ENCODE data around the gene FBXO31. TPM values are rescaled to one million over a fixed set of nuclear protein-coding genes. Genes with fewer than 3 reads are reported as not detected.

FBXO31 gene
- total and polyA plus RNA-seq, 9 of the 15 experiments (the other 6 are each of a cell fraction or from before 2014, with no cell fraction given), result 0.18 to 33.3 (median 10.9) TPM

- TF ChIP-seq C11orf30 (IDR thresholded peaks at IDR 0.05; ENCODE audit: low read depth) (no peak), NEUROD1 (IDR thresholded peaks at IDR 0.05; ENCODE audit: borderline replicate concordance, low read depth, low read length, partially characterized antibody) (peak; percentile 86), U2AF2 (optimal IDR thresholded peaks at IDR 0.05; ENCODE audit: low read depth, low read length) (no peak), NR0B1 (IDR thresholded peaks at IDR 0.05; ENCODE audit: partially characterized antibody) (no peak), MYBL2 (IDR thresholded peaks at IDR 0.05; ENCODE audit: low read depth) (no peak), MYBL2 (CRISPR knock-in tag; IDR thresholded peaks at IDR 0.05; ENCODE audit: borderline replicate concordance) (no peak), MLX (CRISPR knock-in tag; conservative IDR thresholded peaks at IDR 0.05) (no peak), TEAD1 (CRISPR knock-in tag; IDR thresholded peaks at IDR 0.05) (peak in 1 of 2 experiments; percentile 78; a peak in 1 of 4 replicates), HCFC1 (IDR thresholded peaks at IDR 0.05; ENCODE audit: low read depth, low read length) (peak; percentile 90), TRIM25 (IDR thresholded peaks at IDR 0.05; ENCODE audit: borderline replicate concordance) (no peak), ZBTB40 (IDR thresholded peaks at IDR 0.05) (peak; percentile 71), ZBTB40 (CRISPR knock-in tag; IDR thresholded peaks at IDR 0.05) (no peak), ATF1 (CRISPR knock-in tag; IDR thresholded peaks at IDR 0.05) (peak; percentile 40; the same call in 1 of the 2 replicates), ATF1 (tag; IDR thresholded peaks at IDR 0.05) (peak; percentile 98)
Measured at GRCh38 chr16:87387942-87388817, 4.6 kb upstream of the FBXO31 start (continued).

All from K562 (cell line).